Measurements from ENCODE around the gene TTC28. TPM values are rescaled to one million over a fixed set of nuclear protein-coding genes. Genes with fewer than 3 reads are reported as not detected.
"Not testable (repeated sequence)": the region's sequence is repeated elsewhere in the genome, so short reads cannot be mapped to it uniquely, and the experiment has no call there.

Gene TTC28
- total RNA-seq, 2 donors from 2014 or later, result 94.2 to 170 TPM

- H3K27me3 ChIP-seq (replicated peaks; ENCODE audit: insufficient read depth), result no peaks in the 10 kb centered on the region
- H3K4me3 ChIP-seq, result no peak overlapping the region
- ATAC-seq (ENCODE audit: insufficient number of reproducible peaks, low FRiP score, low read depth), result no peak
- H3K27ac ChIP-seq, result no peak overlapping the region
- H3K9me3 ChIP-seq, result no peaks in the 10 kb centered on the region
- no peak for DNase-seq (ENCODE audit: low spot score)
- no peaks in the 10 kb centered on the region for H3K4me1 ChIP-seq (ENCODE audit: control insufficient read depth in 1 of 2, low read depth in 2 of 2)
- TF ChIP-seq CTCF (IDR thresholded peaks at IDR 0.05), result no peak
- no peaks in the 10 kb centered on the region for H3K36me3 ChIP-seq
Measured at GRCh38 chr22:28172892-28173670, 506.6 kb downstream of the TTC28 start.

- Histone ChIP-seq H3K27me3 (replicated peaks; ENCODE audit: insufficient read depth) (no peaks in the 10 kb centered on the region), H3K27ac (no peak overlapping the region), H3K4me1 (ENCODE audit: control insufficient read depth in 1 of 2, low read depth in 2 of 2) (no peaks in the 10 kb centered on the region), H3K36me3 (no peaks in the 10 kb centered on the region), H3K9me3 (no peaks in the 10 kb centered on the region), H3K4me3 (no peak overlapping the region)
- TF ChIP-seq CTCF (IDR thresholded peaks at IDR 0.05), result no peak
- no peak for DNase-seq (ENCODE audit: low spot score)
- ATAC-seq (ENCODE audit: insufficient number of reproducible peaks, low FRiP score, low read depth), result no peak
Measured at GRCh38 chr22:28171712-28172111, 507.9 kb downstream of the TTC28 start.

- H3K4me1 ChIP-seq (ENCODE audit: control insufficient read depth in 1 of 2, low read depth in 2 of 2), result no peaks in the 10 kb centered on the region
- no peak overlapping the region for H3K27ac ChIP-seq
- no peak overlapping the region for H3K4me3 ChIP-seq
- no peak for TF ChIP-seq CTCF (IDR thresholded peaks at IDR 0.05)
- H3K9me3 ChIP-seq, result no peaks in the 10 kb centered on the region
- H3K36me3 ChIP-seq, result no peaks in the 10 kb centered on the region
- DNase-seq (ENCODE audit: low spot score), result no peak
- no peaks in the 10 kb centered on the region for H3K27me3 ChIP-seq (replicated peaks; ENCODE audit: insufficient read depth)
- ATAC-seq (ENCODE audit: insufficient number of reproducible peaks, low FRiP score, low read depth), result no peak
Measured at GRCh38 chr22:28171115-28171514, 508.5 kb downstream of the TTC28 start.

- not testable (repeated sequence) for H3K27ac ChIP-seq; H3K36me3 ChIP-seq; H3K4me3 ChIP-seq; H3K4me1 ChIP-seq (ENCODE audit: control insufficient read depth in 1 of 2, low read depth in 2 of 2); H3K9me3 ChIP-seq; ATAC-seq (ENCODE audit: insufficient number of reproducible peaks, low FRiP score, low read depth); H3K27me3 ChIP-seq (replicated peaks; ENCODE audit: insufficient read depth); DNase-seq (ENCODE audit: low spot score)
Measured at GRCh38 chr22:28169314-28169713, 510.3 kb downstream of the TTC28 start.

- Histone ChIP-seq H3K36me3 (no peaks in the 10 kb centered on the region), H3K9me3 (peaks cover 4% of the 10 kb centered on the region), H3K4me1 (ENCODE audit: control insufficient read depth in 1 of 2, low read depth in 2 of 2) (no peaks in the 10 kb centered on the region), H3K4me3 (no peak overlapping the region), H3K27me3 (replicated peaks; ENCODE audit: insufficient read depth) (no peaks in the 10 kb centered on the region), H3K27ac (no peak overlapping the region)
- ATAC-seq (ENCODE audit: insufficient number of reproducible peaks, low FRiP score, low read depth) (no peak), DNase-seq (ENCODE audit: low spot score) (no peak)
- TF ChIP-seq CTCF (IDR thresholded peaks at IDR 0.05), result no peak
Measured at GRCh38 chr22:28155808-28156207, 523.8 kb downstream of the TTC28 start.

- no peak for DNase-seq (ENCODE audit: low spot score)
- no peaks in the 10 kb centered on the region for H3K27me3 ChIP-seq (replicated peaks; ENCODE audit: insufficient read depth)
- no peak overlapping the region for H3K4me3 ChIP-seq
- no peak overlapping the region for H3K27ac ChIP-seq
- H3K36me3 ChIP-seq, result no peaks in the 10 kb centered on the region
- no peak for ATAC-seq (ENCODE audit: insufficient number of reproducible peaks, low FRiP score, low read depth)
- peaks cover 4% of the 10 kb centered on the region for H3K9me3 ChIP-seq
- TF ChIP-seq CTCF (IDR thresholded peaks at IDR 0.05), result no peak
- H3K4me1 ChIP-seq (ENCODE audit: control insufficient read depth in 1 of 2, low read depth in 2 of 2), result no peaks in the 10 kb centered on the region
Measured at GRCh38 chr22:28154861-28155260, 524.8 kb downstream of the TTC28 start.

All from thoracic aorta (tissue), 2 donors.